Esophagus squamous epithelium (tissue), 5 donors: ENCODE results near the gene MFN1. TPM values are rescaled to one million over a fixed set of nuclear protein-coding genes. Genes with fewer than 3 reads are reported as not detected.

Source experiments
- DNase-seq: peaks from one replicate; lab custom pipeline; 2025; lab: John Stamatoyannopoulos, UW
- H3K27ac ChIP-seq, 4 donors: fragments of 200-600 bp; sonication (generic); one replicate each; pipeline ENCODE4 v1.5.1; 2016 to 2019; ENCODE audit warnings: mild to moderate bottlenecking in 1 of 4
- H3K27me3 ChIP-seq, 4 donors: fragments of 200-600 bp; sonication (generic); 1 replicate in 3 of 4; 2 replicates in 1 of 4; pipeline versions ENCODE4 v1.5.1 to v1.6.0; 2017 to 2021; ENCODE audit warnings: antibody characterized with exemption in 1 of 4
- H3K36me3 ChIP-seq, 3 donors: fragments of 200-600 bp; sonication (generic); one replicate each; pipeline ENCODE4 v1.5.1; 2016 to 2019
- H3K4me1 ChIP-seq, 3 donors: fragments of 200-600 bp; sonication (generic); one replicate each; pipeline ENCODE4 v1.5.1; 2017 to 2019
- H3K4me3 ChIP-seq, 4 donors: fragments of 200-600 bp; sonication (generic); 1 replicate in 3 of 4; 2 replicates in 1 of 4; pipeline ENCODE4 v1.5.1; 2016 to 2019; ENCODE audit warnings: mild to moderate bottlenecking in 2 of 4, moderate library complexity in 1 of 4
- H3K9me3 ChIP-seq, 3 donors: fragments of 200-600 bp; sonication (generic); one replicate each; pipeline ENCODE4 v1.5.1; 2016 to 2019
- POLR2A ChIP-seq, 4 donors: fragments of 450-650 bp; IDR thresholded peaks; one replicate each; pipeline ENCODE4 v1.6.1; 2017; ENCODE audit warnings: antibody characterized with exemption in 4 of 4, mild to moderate bottlenecking in 4 of 4, moderate library complexity in 3 of 4
- WGBS, 2 donors: methylation state at CpG; one replicate each; pipeline ENCODE4 v1.1.5; 2018; 5-methylcytosine and 5-hydroxymethylcytosine counted together
- intact Hi-C: fragments of 100-400 bp; cut with DNase I; formaldehyde crosslinking; loops from one replicate; pipeline ENCODE4 v1.15.0; 2022
- total RNA-seq, 4 donors: library from RNA; depleted of rRNA; stranded (reverse); fragments of >200 nt; gene quantifications; one replicate each; pipeline ENCODE4 v1.1.0, GENCODE V29; 2016
- TF ChIP-seq, protein P1 (sequence below), 6 experiments: fragments of 450-650 bp in 4 of 6; fragments of 200-600 bp in 2 of 6; sonication (generic) in 2 of 6; IDR thresholded peaks; one replicate each; pipeline ENCODE4 v1.5.1; 2016 to 2019; ENCODE audit warnings: antibody characterized with exemption in 6 of 6, mild to moderate bottlenecking in 4 of 6, moderate library complexity in 4 of 6
- donor health status: DM: yes; HTN: yes; CAD: no.

Gene MFN1
- total RNA-seq, 4 donors from 2014 or later = 25.2 to 55.3 (median 38.2) TPM

DNA sequence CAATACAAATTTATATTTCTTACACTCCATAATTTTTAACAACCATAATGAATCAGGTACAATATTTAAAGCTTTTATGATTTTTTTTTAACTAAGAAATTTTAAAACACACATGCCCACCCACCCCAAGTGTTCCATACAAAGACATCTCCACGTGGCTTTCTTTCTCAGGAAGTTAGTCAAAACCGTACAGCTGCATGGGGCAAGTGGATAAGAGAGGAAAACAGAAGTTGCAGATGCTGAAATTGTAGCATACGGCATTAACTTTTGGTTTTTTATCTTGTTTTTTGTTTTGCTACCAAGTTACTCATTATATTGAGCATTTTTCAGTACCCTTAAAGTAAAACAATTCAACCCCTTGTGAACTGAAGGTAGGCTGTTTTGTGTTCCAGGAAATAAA lies 89.0 kb downstream of the MFN1 start:
- Histone ChIP-seq H3K27ac (no peak overlapping the region), H3K9me3 (no peaks in the 10 kb centered on the region), H3K27me3 (no peaks in the 10 kb centered on the region), H3K36me3 (no peaks in the 10 kb centered on the region), H3K4me3 (no peak overlapping the region), H3K4me1 (peaks cover 0 to 60% (median 19%) of the 10 kb centered on the region in 3 donors)
- no peak for DNase-seq
- 57 to 74% methylated on average over 3 of the region's 3 CpGs for WGBS, 2 donors
- TF ChIP-seq POLR2A (IDR thresholded peaks at IDR 0.05) = no peak
- TF ChIP-seq, protein P1, sequence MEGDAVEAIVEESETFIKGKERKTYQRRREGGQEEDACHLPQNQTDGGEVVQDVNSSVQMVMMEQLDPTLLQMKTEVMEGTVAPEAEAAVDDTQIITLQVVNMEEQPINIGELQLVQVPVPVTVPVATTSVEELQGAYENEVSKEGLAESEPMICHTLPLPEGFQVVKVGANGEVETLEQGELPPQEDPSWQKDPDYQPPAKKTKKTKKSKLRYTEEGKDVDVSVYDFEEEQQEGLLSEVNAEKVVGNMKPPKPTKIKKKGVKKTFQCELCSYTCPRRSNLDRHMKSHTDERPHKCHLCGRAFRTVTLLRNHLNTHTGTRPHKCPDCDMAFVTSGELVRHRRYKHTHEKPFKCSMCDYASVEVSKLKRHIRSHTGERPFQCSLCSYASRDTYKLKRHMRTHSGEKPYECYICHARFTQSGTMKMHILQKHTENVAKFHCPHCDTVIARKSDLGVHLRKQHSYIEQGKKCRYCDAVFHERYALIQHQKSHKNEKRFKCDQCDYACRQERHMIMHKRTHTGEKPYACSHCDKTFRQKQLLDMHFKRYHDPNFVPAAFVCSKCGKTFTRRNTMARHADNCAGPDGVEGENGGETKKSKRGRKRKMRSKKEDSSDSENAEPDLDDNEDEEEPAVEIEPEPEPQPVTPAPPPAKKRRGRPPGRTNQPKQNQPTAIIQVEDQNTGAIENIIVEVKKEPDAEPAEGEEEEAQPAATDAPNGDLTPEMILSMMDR (IDR thresholded peaks at IDR 0.05) = no peak
- intact Hi-C loops = no loop called here

- H3K36me3 ChIP-seq = no peaks in the 10 kb centered on the region
- no peak for TF ChIP-seq POLR2A (IDR thresholded peaks at IDR 0.05)
- TF ChIP-seq, protein P1 (IDR thresholded peaks at IDR 0.05) = no peak
- 68 to 71% methylated on average over 5 of the region's 5 CpGs for WGBS, 2 donors
- intact Hi-C loops = no loop called here
- H3K9me3 ChIP-seq = no peaks in the 10 kb centered on the region
- H3K4me1 ChIP-seq = peaks cover 0 to 37% (median 4%) of the 10 kb centered on the region in 3 donors
- H3K4me3 ChIP-seq = no peak overlapping the region
- H3K27ac ChIP-seq = no peak overlapping the region
- H3K27me3 ChIP-seq = no peaks in the 10 kb centered on the region
- DNase-seq = no peak
These were observed 91.3 kb downstream of the MFN1 start for GRCh38 chr3:179438841-179439240.

Other genes with a start within 250 kb of the MFN1 start
- 10 to 100 TPM; 10.6 to 20.8 (median 17.2) TPM for gene PIK3CA, start 199.4 kb upstream of the MFN1 start, total RNA-seq
- gene KCNMB3, start 96.6 kb upstream of the MFN1 start, total RNA-seq = 1 to 10 TPM in 2 of 4 donors, under 1 TPM in 2; 0.15 to 1.6 (median 1.2) TPM
- 10 to 100 TPM; 10.0 to 43.6 (median 33.9) TPM for gene ZNF639, start 24.7 kb upstream of the MFN1 start, total RNA-seq
- gene GNB4, start 103.8 kb downstream of the MFN1 start, total RNA-seq = 10 to 100 TPM; 10.4 to 30.3 (median 19.7) TPM
- 10 to 100 TPM; 51.5 to 95.4 (median 63.5) TPM for gene ACTL6A, start 215.2 kb downstream of the MFN1 start, total RNA-seq